NB4 (cell line): ENCODE measurements around the gene KLHL18.

Source experiments
- DNase-seq: peaks from one replicate; pipeline ENCODE4 v3.0.0; 2010; ENCODE audit warnings: low read depth
- H3K4me3 ChIP-seq: one replicate; pipeline ENCODE4 v1.5.1; 2011; ENCODE audit warnings: mild to moderate bottlenecking, low read depth, low read length, moderate library complexity
- CTCF ChIP-seq: IDR thresholded peaks from one replicate; pipeline ENCODE4 v1.5.1; 2012; ENCODE audit warnings: low read depth, low read length
- MYC ChIP-seq: IDR thresholded peaks from 2 replicates; pipeline ENCODE4 v1.6.1; 2011; ENCODE audit warnings: low read depth, low read length
- POLR2A ChIP-seq: IDR thresholded peaks from 2 replicates; pipeline ENCODE4 v1.6.1; 2011; ENCODE audit warnings: mild to moderate bottlenecking; ENCODE audit not compliant: insufficient read length; ENCODE audit errors: extremely low read depth
- TF ChIP-seq, protein P1 (sequence below): IDR thresholded peaks from 2 replicates; pipeline ENCODE4 v1.6.1; 2011; ENCODE audit warnings: low read depth, low read length

Gene KLHL18

GRCh38 chr3:47282424-47283192 is at the start of gene KLHL18, which contains the start of gene KIF9:
Gene KLHL18 (plus strand): TSS chr3:47282944. CDS start chr3:47282966, 22 bp downstream.
Gene KIF9 (minus strand): TSS chr3:47282799. CDS start chr3:47277374, 5,425 bp downstream.
- peak; percentile 93 for DNase-seq
- peak within 1 kb of the TSS; percentile 92 for H3K4me3 ChIP-seq
- TF ChIP-seq, protein P1, sequence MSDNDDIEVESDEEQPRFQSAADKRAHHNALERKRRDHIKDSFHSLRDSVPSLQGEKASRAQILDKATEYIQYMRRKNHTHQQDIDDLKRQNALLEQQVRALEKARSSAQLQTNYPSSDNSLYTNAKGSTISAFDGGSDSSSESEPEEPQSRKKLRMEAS, result peak; percentile 86
- TF ChIP-seq MYC (peak; percentile 79), POLR2A (peak; percentile 63), CTCF (no peak)

DNA sequence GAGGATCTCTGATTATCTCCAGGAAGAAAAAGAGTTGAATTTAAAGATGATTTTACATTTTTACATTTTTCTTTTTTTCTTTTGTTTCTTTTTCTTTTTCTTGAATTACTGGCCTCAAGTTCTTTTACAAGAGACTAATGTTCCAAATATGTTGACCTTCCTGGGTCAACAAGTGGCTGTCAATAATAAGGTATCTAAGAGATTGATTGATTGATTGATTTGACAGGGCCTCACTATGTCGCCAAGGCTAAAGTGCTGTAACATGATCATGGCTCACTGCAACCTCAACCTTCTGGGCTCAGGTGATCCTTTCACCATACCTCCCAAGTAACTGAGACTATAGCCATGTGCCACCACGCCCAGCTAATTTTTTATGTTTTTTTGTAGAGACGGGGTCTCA is 44.7 kb upstream of the KLHL18 start:
- no peak for TF ChIP-seq MYC
- no peak for DNase-seq

DNA sequence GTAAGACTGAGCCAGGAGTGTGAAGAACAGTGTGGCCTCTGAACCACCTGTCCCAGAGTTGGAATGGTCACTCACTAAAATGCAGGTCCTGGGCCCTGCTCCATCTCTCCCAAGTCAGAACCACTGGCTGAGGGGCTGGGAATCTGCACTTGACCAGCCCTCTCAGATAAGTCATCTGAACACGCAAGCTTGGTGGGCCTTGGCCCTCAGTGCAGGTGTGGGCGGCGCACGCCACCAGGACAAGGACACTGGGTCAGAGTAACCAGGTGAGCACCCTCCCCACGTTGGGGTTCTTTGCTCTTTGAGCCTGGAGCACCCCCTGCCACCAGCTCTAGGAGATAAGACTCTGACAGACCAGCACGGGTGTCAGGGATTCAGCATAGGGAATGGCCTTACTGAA is 42.8 kb upstream of the KLHL18 start:
- DNase-seq, result no peak
- no peak for TF ChIP-seq MYC
- TF ChIP-seq, protein P1, result no peak
- TF ChIP-seq POLR2A, result no peak
- no peak for TF ChIP-seq CTCF
- H3K4me3 ChIP-seq, result no peak overlapping the region

More for the DNA sequence above, 44.7 kb upstream of the KLHL18 start:
- H3K4me3 ChIP-seq, result no peak overlapping the region

DNA sequence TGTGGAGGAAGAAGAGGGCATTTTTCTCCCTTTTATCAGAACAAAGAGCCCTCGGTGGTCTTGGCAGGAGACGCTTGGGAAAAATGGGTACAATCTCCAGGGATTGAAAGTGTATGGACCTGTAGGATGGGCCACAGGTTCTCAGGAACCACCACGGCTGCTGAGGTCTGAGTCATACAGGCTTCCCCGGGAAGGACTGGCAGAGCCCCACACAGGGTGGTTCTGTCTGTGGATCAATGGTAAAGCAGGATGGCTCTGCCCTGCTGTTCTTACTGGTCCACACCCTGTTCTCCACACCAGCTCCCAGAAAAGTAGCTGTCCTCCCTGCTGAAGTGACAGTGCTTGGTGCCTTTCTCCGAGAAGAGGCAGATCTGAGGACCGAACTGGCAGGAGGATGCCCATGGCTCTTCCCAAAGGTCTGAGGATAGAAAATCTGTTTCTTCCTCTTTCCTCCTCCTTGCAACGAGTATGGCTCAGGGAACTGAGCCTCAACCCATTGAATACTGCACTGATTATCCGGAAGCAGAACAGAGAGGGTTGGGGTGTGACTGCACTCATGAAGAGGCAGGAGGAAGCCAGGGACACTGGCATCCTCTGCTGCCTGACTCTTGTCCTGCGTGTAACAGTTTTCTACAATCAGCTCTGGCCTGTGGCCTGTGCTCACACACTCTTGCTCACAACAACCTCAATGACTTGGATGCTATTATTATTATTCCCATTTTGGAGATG is 39.2 kb upstream of the KLHL18 start:
- TF ChIP-seq MYC, result no peak
- TF ChIP-seq POLR2A, result no peak
- TF ChIP-seq, protein P1, result no peak
- TF ChIP-seq CTCF, result no peak
- no peak for DNase-seq

DNA sequence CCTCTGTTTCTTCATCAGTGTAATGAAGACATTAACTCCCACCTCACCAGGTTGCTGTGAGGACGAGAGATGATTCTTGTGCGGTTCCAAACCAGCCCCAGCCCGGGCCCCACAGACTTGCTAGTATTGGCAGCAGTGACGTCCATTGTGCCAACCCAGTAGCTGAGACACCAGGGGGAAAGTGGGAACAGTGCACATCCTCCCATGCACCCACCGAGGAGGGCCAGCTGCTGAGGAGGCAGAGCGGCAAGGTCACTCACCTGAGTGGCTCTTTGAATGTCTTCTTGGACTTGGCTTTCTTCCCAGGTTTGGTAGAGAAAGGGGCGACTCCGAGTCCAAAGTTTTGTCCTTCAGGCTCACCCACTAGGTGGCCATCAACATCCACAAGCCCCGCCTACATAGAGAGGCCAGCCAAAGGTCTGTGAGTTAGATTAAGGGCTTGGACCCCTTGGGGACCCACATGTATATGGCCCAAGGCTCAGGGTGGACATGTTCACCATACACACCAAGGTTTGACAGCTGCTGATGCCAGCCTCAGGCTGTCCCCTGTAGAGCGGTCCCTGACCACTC is 38.1 kb upstream of the KLHL18 start:
- DNase-seq, result no peak
- H3K4me3 ChIP-seq, result no peak overlapping the region
- TF ChIP-seq, protein P1, result no peak
- TF ChIP-seq CTCF, result no peak
- TF ChIP-seq POLR2A, result no peak
- TF ChIP-seq MYC, result no peak

More for the DNA sequence above, 39.2 kb upstream of the KLHL18 start:
- no peak overlapping the region for H3K4me3 ChIP-seq

- H3K4me3 ChIP-seq, result no peak overlapping the region
- no peak for TF ChIP-seq POLR2A
- TF ChIP-seq, protein P1, result no peak
- TF ChIP-seq CTCF, result no peak
- no peak for TF ChIP-seq MYC
- no peak for DNase-seq
These were observed 37.5 kb upstream of the KLHL18 start for GRCh38 chr3:47245271-47245670.
